Keratinocyte (primary cell): ENCODE measurements around the gene LPCAT1.

ENCODE experiments used
- EZH2 ChIP-seq: IDR thresholded peaks from one replicate; pipeline ENCODE4 v1.6.1; 2012; ENCODE audit warnings: inconsistent platforms, mild to moderate bottlenecking, low read length, moderate library complexity
- TF ChIP-seq, protein P1 (sequence below), 3 experiments: IDR thresholded peaks in 1 of 3; conservative IDR thresholded peaks in 1 of 3; optimal IDR thresholded peaks in 1 of 3; 2 replicates in 2 of 3; 3 replicates in 1 of 3; pipeline versions ENCODE3 to v1.5.1; 2011; ENCODE audit warnings: low read length in 3 of 3, mild to moderate bottlenecking in 3 of 3, moderate library complexity in 2 of 3, control low read depth in 1 of 3, inconsistent platforms in 1 of 3; ENCODE audit not compliant: insufficient read depth in 2 of 3; ENCODE audit errors: extremely low read depth in 1 of 3

DNA sequence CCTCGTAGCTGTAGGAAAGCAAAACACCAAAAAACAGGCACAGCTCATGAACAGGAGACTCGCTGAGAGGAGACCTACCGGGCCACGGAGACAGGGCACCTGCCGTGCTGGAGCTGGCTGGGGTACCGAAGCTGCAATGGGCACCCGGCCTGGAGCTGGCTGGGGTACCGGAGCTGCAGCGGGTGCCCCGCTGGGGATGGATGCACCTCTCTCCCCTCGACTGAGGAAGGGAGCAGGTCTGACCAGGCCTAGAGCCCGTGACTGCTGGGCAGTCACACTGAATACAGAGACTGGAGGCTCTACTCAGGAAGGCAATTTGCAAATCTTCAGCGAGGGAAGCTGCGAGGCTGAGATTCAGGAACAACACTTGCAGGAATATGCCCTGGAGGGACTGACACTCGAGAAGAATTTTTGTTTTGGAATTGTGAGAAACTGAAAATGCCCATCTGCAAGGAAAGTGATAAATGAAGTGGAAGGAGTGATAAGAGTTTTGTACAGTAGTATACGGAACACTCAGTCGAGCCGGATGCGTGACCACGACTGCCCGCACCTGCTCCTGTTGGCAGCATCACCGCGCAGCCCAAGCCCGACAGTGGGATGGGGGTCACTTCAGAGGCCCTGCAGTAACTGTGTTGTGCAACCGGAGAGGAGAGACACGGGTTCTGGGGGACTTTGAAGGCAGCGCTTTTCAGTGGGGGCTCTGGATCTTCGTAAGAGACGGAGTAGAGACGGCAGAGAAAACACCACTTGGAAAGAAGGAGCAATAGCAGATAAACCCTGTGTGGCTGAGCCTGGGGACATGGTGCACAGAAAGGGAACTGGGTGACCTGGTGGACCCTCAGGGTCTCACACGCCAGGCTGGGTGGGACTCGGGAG, 27.9 kb upstream of the LPCAT1 start:
- TF ChIP-seq, protein P1, sequence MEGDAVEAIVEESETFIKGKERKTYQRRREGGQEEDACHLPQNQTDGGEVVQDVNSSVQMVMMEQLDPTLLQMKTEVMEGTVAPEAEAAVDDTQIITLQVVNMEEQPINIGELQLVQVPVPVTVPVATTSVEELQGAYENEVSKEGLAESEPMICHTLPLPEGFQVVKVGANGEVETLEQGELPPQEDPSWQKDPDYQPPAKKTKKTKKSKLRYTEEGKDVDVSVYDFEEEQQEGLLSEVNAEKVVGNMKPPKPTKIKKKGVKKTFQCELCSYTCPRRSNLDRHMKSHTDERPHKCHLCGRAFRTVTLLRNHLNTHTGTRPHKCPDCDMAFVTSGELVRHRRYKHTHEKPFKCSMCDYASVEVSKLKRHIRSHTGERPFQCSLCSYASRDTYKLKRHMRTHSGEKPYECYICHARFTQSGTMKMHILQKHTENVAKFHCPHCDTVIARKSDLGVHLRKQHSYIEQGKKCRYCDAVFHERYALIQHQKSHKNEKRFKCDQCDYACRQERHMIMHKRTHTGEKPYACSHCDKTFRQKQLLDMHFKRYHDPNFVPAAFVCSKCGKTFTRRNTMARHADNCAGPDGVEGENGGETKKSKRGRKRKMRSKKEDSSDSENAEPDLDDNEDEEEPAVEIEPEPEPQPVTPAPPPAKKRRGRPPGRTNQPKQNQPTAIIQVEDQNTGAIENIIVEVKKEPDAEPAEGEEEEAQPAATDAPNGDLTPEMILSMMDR (optimal IDR thresholded peaks at IDR 0.05 in 1 of 3, IDR thresholded peaks at IDR 0.05 in 1 of 3, conservative IDR thresholded peaks at IDR 0.05 in 1 of 3; ENCODE audit: extremely low read depth in 1 of 3, insufficient read depth in 2 of 3, low read length in 3 of 3) = no peak
- TF ChIP-seq EZH2 = no peak
